Measurements from ENCODE around the gene SOX1.

SOX1 gene

GRCh38 chr13:112059457-112060281 is 7.3 kb upstream of the SOX1 start:
- no peak for DNase-seq

- DNase-seq: no peak
These were observed 6.6 kb upstream of the SOX1 start for GRCh38 chr13:112060282-112060830.

DNA sequence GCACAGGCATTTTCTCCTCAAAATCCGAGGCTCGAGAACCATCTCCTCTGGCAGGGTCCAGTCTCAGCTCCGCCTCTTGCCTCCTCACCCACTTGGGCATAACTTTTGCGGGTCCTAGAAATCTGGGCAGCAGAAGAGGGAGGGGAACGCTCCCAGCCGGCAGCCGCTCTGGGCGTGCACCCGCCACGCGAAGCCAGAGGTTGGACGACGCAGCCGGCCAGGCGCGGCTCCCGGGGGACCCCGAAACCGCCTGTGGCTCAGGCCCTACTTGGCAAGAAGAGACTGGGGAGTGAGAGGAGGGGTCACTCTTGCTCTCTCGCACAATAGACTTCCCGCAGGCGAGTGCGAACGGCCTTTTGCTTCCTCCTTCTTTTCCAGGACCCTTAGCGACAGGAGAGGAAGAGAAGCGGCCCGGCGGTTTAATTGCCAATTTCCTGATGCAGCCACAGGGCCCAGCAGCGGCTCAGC is 6.0 kb upstream of the SOX1 start:
- DNase-seq: no peak

GRCh38 chr13:112061367-112062061 is 5.4 kb upstream of the SOX1 start:
- no peak for DNase-seq

DNA sequence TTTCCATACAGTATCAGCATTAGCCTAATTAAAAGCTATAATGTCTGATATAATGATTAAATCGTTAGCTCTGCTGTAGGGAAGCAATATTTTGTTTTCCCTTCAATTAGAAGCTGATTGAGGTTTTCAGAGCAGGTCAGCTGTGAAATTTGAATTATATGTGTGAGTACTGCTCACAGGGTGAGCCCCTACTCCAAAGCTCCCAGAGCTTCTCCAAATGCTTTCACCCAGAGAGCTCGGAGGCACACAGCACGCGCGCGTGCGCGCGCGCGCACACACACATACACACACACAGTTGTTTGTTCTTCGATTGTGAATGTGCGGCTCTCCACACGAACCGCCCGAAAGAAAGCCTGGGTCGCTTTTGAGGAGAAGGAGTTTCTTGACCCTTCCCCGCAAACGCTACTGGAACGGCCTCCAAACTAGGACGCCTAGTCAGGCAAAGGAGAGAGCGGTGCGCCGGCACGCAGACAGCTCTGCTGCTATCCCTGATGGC is 4.8 kb upstream of the SOX1 start:
- DNase-seq: no peak

DNA sequence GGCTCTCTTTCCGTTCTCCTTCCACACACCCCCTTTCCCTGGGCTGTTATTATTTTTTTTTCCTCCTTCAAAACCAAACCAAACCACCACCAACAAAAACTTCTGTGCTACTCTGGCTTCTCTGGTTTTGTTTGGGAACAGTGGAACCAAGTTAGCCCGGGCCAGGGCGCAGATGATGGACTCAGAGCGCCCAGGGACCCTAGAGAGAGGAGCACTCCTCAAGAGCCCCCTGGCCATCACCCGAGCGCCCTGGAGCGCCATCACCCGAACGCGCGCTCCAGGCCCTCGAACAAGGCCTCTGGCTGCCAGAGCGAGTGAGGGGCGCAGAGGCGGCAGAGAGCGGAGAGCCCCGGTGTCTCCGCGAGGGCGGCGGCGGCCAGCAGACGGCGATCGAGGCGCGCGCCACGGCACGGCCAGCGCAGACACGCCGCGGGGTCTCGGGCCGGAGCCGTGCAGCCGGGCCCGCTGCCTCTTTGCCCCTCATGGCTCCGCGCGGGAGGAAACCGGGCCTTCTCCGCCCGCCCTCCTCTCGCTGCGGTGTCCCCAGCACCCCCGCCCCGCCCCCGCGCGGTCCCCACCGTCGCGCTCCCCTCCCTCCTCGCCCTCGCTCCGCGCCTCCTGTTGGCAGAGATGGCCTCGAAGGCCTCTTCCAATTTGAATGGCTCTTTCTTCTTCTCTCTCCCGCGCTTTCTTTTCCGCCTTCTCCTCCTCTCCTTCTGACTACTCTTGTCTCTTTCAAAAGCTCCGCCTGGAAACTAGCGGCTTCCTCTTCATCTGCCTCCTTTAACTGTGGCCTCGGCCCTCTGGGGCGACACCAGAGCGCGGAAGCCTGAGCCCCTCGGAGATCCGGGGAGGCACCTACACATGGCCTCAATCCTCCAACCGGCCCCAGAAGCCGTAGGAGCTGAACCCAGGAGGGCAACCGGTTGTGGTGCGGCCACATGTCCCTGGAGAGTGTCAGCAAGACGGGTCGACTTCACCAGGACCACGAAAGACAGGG is 4.1 kb upstream of the SOX1 start:
- no peak for DNase-seq

DNA sequence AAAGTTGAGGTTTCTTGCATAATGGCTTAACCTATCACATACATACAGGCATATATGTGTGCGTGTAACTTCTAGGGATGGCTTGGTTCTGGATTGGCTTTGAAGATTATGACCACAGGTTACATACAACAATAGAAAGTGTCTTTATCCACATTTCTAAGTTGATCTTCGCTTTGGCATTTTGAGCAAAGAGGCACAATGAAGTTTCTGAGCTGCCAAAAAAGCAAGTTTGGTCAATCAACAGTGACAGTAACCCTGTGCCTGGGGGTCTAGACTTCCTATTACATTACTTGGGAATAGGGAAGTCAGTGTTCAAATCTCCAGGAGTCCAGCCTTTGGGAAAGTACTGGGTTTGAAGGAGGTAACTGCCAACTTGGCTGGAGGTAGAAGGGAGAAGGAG is 3.1 kb upstream of the SOX1 start:
- no peak for DNase-seq

- peak; percentile 50 for DNase-seq
These were observed 2.7 kb upstream of the SOX1 start for GRCh38 chr13:112064222-112064621.

GRCh38 chr13:112065521-112065866 is 1.5 kb upstream of the SOX1 start:
- no peak for DNase-seq

- DNase-seq: no peak
These were observed 904 bp upstream of the SOX1 start for GRCh38 chr13:112065867-112066623.

DNA sequence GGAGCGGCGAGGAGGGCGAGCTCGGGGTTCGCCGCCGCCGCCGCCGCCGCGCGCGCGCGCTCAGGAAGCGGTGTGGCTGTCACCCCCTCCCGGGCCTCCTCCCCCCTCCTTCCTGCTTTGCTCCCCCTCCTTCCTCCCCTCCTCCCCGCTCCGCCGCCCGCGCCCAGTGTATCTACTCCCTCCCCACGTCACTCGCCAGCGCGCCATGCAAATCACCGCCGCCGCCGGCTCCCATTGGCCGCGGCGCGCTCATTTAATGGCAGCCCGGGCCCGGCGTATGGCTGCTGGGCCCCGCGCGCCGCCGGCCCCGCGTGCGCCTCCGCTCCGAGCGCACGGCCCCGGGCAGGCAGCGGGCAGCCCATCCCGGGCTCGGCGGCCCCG is 335 bp upstream of the SOX1 start:
- DNase-seq: peak; percentile 76

DNA sequence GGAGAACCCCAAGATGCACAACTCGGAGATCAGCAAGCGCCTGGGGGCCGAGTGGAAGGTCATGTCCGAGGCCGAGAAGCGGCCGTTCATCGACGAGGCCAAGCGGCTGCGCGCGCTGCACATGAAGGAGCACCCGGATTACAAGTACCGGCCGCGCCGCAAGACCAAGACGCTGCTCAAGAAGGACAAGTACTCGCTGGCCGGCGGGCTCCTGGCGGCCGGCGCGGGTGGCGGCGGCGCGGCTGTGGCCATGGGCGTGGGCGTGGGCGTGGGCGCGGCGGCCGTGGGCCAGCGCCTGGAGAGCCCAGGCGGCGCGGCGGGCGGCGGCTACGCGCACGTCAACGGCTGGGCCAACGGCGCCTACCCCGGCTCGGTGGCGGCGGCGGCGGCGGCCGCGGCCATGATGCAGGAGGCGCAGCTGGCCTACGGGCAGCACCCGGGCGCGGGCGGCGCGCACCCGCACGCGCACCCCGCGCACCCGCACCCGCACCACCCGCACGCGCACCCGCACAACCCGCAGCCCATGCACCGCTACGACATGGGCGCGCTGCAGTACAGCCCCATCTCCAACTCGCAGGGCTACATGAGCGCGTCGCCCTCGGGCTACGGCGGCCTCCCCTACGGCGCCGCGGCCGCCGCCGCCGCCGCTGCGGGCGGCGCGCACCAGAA is 1.1 kb downstream of the SOX1 start:
- peak; percentile 20 for DNase-seq

GRCh38 chr13:112068540-112069060 is 1.7 kb downstream of the SOX1 start:
- no peak for DNase-seq

DNA sequence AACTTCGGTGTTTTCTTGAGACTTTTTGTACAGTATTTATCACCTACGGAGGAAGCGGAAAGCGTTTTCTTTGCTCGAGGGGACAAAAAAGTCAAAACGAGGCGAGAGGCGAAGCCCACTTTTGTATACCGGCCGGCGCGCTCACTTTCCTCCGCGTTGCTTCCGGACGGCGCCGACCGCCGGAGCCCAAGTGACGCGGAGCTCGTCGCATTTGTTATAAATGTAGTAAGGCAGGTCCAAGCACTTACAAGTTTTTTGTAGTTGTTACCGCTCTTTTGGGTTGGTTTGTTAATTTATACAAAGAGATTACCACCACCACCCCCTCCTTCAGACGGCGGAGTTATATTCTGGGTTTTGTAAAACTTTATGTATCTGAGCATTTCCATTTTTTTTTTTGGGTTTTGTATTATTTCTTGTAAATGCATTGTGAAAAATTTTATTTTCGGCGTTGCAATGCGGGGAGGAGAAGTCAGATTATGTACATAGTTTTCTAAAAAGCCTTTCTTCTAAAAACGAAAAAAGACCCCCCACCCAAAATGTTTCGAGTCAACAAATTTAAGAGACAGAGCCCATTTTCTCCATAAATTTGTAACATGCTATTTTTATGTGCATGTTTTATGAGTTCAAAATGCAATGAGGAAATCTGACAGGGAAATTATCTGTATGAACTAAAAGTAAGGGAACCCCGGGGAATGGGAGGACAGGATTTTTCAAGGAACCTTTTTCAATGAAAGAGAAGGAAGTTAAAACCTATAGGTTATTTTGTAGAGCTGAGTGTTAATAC is 2.3 kb downstream of the SOX1 start:
- DNase-seq: no peak

- DNase-seq: no peak
These were observed 2.9 kb downstream of the SOX1 start for GRCh38 chr13:112069845-112070251.

GRCh38 chr13:112071102-112071722 is 4.3 kb downstream of the SOX1 start:
- no peak for DNase-seq

GRCh38 chr13:112071723-112072533 is 5.0 kb downstream of the SOX1 start:
- no peak for DNase-seq

GRCh38 chr13:112072534-112073244 is 5.7 kb downstream of the SOX1 start:
- DNase-seq: peak; percentile 35
